MM.1S (cell line): ENCODE results near the gene DHDH.

ENCODE experiments used
- EZH2 ChIP-seq: fragments of 300-600 bp; sonication (generic); optimal IDR thresholded peaks from 2 replicates; pipeline ENCODE3; 2017; ENCODE audit warnings: low read depth, mild to moderate bottlenecking, antibody characterized with exemption, low read length, mixed read lengths
- TF ChIP-seq, protein P1 (sequence below): fragments of 300-600 bp; sonication (generic); IDR thresholded peaks from 2 replicates; pipeline ENCODE4 v1.5.1; 2016; ENCODE audit warnings: antibody characterized with exemption, low read length, mixed read lengths

DNA sequence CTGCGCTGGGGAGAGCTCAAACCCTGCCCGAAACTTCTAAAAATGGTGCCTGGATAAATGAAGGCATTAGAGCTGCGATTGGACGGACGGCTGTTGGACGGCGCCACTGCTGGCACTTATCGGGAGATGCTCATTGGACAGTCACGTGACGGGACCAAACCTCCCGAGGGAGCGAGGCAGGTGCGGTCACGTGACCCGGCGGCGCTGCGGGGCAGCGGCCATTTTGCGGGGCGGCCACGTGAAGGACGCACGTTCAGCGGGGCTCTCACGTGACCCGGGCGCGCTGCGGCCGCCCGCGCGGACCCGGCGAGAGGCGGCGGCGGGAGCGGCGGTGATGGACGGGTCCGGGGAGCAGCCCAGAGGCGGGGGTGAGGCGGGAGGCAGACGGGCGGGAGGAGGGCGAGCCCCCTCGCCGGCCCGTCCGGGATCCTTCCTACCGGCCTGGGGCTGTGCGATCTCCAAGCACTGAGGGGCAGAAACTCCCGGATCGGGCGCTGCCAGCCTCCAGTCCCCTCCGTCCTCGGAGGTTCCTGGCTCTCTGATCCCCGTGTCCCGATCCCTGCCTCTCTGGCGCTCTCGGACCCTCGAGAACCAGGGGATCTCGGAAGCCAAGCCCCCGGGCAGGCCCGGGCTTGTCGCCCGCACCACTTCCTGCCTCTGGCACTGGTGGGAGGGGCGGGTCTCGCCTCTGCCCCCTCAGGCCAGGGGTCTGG lies 21.3 kb downstream of the DHDH start, which contains the start of gene BAX:
- TF ChIP-seq, protein P1, sequence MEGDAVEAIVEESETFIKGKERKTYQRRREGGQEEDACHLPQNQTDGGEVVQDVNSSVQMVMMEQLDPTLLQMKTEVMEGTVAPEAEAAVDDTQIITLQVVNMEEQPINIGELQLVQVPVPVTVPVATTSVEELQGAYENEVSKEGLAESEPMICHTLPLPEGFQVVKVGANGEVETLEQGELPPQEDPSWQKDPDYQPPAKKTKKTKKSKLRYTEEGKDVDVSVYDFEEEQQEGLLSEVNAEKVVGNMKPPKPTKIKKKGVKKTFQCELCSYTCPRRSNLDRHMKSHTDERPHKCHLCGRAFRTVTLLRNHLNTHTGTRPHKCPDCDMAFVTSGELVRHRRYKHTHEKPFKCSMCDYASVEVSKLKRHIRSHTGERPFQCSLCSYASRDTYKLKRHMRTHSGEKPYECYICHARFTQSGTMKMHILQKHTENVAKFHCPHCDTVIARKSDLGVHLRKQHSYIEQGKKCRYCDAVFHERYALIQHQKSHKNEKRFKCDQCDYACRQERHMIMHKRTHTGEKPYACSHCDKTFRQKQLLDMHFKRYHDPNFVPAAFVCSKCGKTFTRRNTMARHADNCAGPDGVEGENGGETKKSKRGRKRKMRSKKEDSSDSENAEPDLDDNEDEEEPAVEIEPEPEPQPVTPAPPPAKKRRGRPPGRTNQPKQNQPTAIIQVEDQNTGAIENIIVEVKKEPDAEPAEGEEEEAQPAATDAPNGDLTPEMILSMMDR: peak; percentile 28
- no peak for TF ChIP-seq EZH2
